DLD1 (cell line): ENCODE data around the gene PHF1.
"Not testable (repeated sequence)": the region's sequence is repeated elsewhere in the genome, so short reads cannot be mapped to it uniquely, and the experiment has no call there.

Experiments used
- in situ Hi-C: cut with HindIII; loops from 2 replicates; pipeline ENCODE4 v1.10.0; 2017; ENCODE audit warnings: low sequenced_read_pairs

Gene PHF1

GRCh38 chr6:33391278-33391921 is 19.4 kb upstream of the PHF1 start, which contains the start of gene KIFC1:
TSS of gene KIFC1 (plus strand) at chr6:33391823. CDS start at chr6:33391986, 163 bp downstream.
- in situ Hi-C loops = no loop called here

- in situ Hi-C loops = no loop called here
Measured at GRCh38 chr6:33391922-33392594, 18.8 kb upstream of the PHF1 start.

GRCh38 chr6:33392595-33392948 is 18.2 kb upstream of the PHF1 start:
- in situ Hi-C loops = no loop called here

- in situ Hi-C loops = no loop called here
Measured at GRCh38 chr6:33392979-33393378, 17.8 kb upstream of the PHF1 start.

GRCh38 chr6:33397541-33397940 is 13.3 kb upstream of the PHF1 start:
- in situ Hi-C loops = no loop called here

- in situ Hi-C loops = not testable (repeated sequence)
Measured at GRCh38 chr6:33398601-33399000, 12.2 kb upstream of the PHF1 start.

GRCh38 chr6:33399881-33400280 is 10.9 kb upstream of the PHF1 start:
- in situ Hi-C loops = not testable (repeated sequence)

GRCh38 chr6:33404884-33405283 is 5.9 kb upstream of the PHF1 start:
- in situ Hi-C loops = no loop called here

GRCh38 chr6:33405386-33405940 is 5.4 kb upstream of the PHF1 start:
- in situ Hi-C loops = no loop called here

- in situ Hi-C loops = no loop called here
Measured at GRCh38 chr6:33406126-33406525, 4.7 kb upstream of the PHF1 start.

- in situ Hi-C loops = no loop called here
Measured at GRCh38 chr6:33407132-33407718, 3.6 kb upstream of the PHF1 start.

GRCh38 chr6:33410050-33410710 is 634 bp upstream of the PHF1 start:
- in situ Hi-C loops = no loop called here

- in situ Hi-C loops = no loop called here
Measured at GRCh38 chr6:33411632-33412005, 805 bp downstream of the PHF1 start.

GRCh38 chr6:33412140-33413009 is 1.6 kb downstream of the PHF1 start:
- in situ Hi-C loops = no loop called here

GRCh38 chr6:33413241-33414120 is 2.7 kb downstream of the PHF1 start:
- in situ Hi-C loops = no loop called here

- in situ Hi-C loops = no loop called here
Measured at GRCh38 chr6:33414592-33415271, 3.9 kb downstream of the PHF1 start.

GRCh38 chr6:33415831-33416230 is 5.0 kb downstream of the PHF1 start:
- in situ Hi-C loops = no loop called here

- in situ Hi-C loops = no loop called here
Measured at GRCh38 chr6:33416386-33417127, 5.7 kb downstream of the PHF1 start.
